Nephron (organoid): ENCODE data around the gene PPP4R3A.

ENCODE experiments used
- H3K27ac Mint-ChIP-seq, 3 experiments: 2 replicates each; pipeline ENCODE4 v1.8.0; 2020; ENCODE audit warnings: mixed read lengths in 3 of 3, mild to moderate bottlenecking in 2 of 3, moderate library complexity in 1 of 3
- H3K27me3 Mint-ChIP-seq: 2 replicates; pipeline ENCODE4 v1.8.0; 2021; ENCODE audit warnings: low read depth, mild to moderate bottlenecking, moderate library complexity, mixed read lengths
- H3K36me3 Mint-ChIP-seq: 2 replicates; pipeline ENCODE4 v1.8.0; 2020; ENCODE audit warnings: low read depth, mixed read lengths
- H3K4me1 Mint-ChIP-seq: 2 replicates; pipeline ENCODE4 v1.8.0; 2020; ENCODE audit warnings: mixed read lengths
- H3K4me3 Mint-ChIP-seq, 3 experiments: 2 replicates each; pipeline ENCODE4 v1.8.0; 2020; ENCODE audit warnings: mild to moderate bottlenecking in 3 of 3, mixed read lengths in 3 of 3, moderate library complexity in 2 of 3
- H3K9me3 Mint-ChIP-seq: 2 replicates; pipeline ENCODE4 v1.8.0; 2020; ENCODE audit warnings: mixed read lengths
- CTCF ChIP-seq, 3 experiments: fragments of 200-600 bp; sonication (generic); IDR thresholded peaks; one replicate each; pipeline ENCODE4 v1.5.0; 2021; ENCODE audit warnings: antibody characterized with exemption in 3 of 3; ENCODE audit not compliant: unreplicated experiment in 3 of 3

The PPP4R3A gene

GRCh38 chr14:91424813-91425530 is 85.1 kb downstream of the PPP4R3A start:
- TF ChIP-seq CTCF (IDR thresholded peaks at IDR 0.05; ENCODE audit: unreplicated experiment in 3 of 3): no peak
- Mint-ChIP-seq H3K9me3 (peaks cover 6% of the 10 kb centered on the region), H3K27ac (no peak overlapping the region), H3K4me3 (no peak overlapping the region), H3K4me1 (no peaks in the 10 kb centered on the region), H3K36me3 (peaks cover 3% of the 10 kb centered on the region), H3K27me3 (peaks cover 5% of the 10 kb centered on the region)

- Mint-ChIP-seq H3K27me3 (peaks cover 14% of the 10 kb centered on the region), H3K4me1 (peaks cover 21% of the 10 kb centered on the region), H3K36me3 (peaks cover 3% of the 10 kb centered on the region), H3K27ac (no peak overlapping the region), H3K9me3 (peaks cover 6% of the 10 kb centered on the region), H3K4me3 (peak overlapping the region in 2 of 3 experiments; percentile 18 to 33)
- TF ChIP-seq CTCF (IDR thresholded peaks at IDR 0.05; ENCODE audit: unreplicated experiment in 3 of 3): no peak
Measured at GRCh38 chr14:91420686-91421085, 89.4 kb downstream of the PPP4R3A start.

- Mint-ChIP-seq H3K27ac (no peak overlapping the region), H3K4me1 (peaks cover 29% of the 10 kb centered on the region), H3K27me3 (peaks cover 17% of the 10 kb centered on the region), H3K9me3 (peaks cover 1% of the 10 kb centered on the region), H3K4me3 (peak overlapping the region in 2 of 3 experiments; percentile 68 to 81), H3K36me3 (peaks cover 1% of the 10 kb centered on the region)
- TF ChIP-seq CTCF (IDR thresholded peaks at IDR 0.05; ENCODE audit: unreplicated experiment in 3 of 3): no peak
Measured at GRCh38 chr14:91419451-91419850, 90.7 kb downstream of the PPP4R3A start.

- peak overlapping the region in 1 of 3 experiments; percentile 5 for H3K27ac Mint-ChIP-seq
- peak overlapping the region; percentile 68 to 81 (median 70) for H3K4me3 Mint-ChIP-seq
- H3K9me3 Mint-ChIP-seq: no peaks in the 10 kb centered on the region
- peaks cover 22% of the 10 kb centered on the region for H3K27me3 Mint-ChIP-seq
- H3K36me3 Mint-ChIP-seq: no peaks in the 10 kb centered on the region
- peaks cover 31% of the 10 kb centered on the region for H3K4me1 Mint-ChIP-seq
- TF ChIP-seq CTCF (IDR thresholded peaks at IDR 0.05; ENCODE audit: unreplicated experiment in 3 of 3): peak in 1 of 3 experiments; percentile 38
Measured at GRCh38 chr14:91419044-91419397, 91.1 kb downstream of the PPP4R3A start.

DNA sequence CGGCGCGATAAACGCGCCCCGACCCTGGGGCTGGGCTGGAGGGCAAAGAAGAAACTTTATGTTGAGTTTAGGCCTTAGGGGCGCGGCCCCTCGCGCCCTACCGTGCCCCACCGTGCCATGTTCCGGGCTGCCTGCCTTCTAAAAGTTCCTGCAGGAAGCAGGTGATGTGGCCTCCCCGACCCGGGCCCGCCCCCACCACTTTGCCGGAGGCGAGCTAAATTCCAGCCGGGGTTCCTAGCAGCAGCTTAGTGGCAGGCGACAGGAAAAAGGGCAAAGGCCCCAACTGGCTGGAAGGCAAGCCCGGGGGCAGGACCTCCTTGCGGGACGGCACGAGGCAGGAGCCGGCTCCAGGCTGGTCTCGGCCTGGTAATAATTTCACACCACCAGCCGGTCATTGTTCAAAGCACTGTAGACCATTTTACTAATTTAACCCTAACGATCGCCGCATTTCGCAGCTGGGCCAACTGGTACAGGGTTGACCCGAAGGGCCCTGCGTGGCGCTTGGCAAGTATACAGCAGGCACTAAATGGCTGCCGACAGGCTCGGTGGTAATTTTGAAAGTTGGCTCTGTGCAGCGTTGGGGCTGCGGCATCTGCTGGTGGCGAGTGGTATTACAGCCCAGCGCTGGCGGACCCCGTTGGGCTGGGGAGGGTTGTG is 91.6 kb downstream of the PPP4R3A start:
- Mint-ChIP-seq H3K4me1 (peaks cover 34% of the 10 kb centered on the region), H3K4me3 (peak overlapping the region; percentile 68 to 81 (median 70)), H3K9me3 (no peaks in the 10 kb centered on the region), H3K36me3 (peaks cover 3% of the 10 kb centered on the region), H3K27me3 (peaks cover 22% of the 10 kb centered on the region), H3K27ac (peak overlapping the region in 1 of 3 experiments; percentile 5)
- TF ChIP-seq CTCF (IDR thresholded peaks at IDR 0.05; ENCODE audit: unreplicated experiment in 3 of 3): peak; percentile 96 to 97 (median 96)
